ENCODE measurements around the gene PLIN3.
"Not testable (repeated sequence)": the region's sequence is repeated elsewhere in the genome, so short reads cannot be mapped to it uniquely, and the experiment has no call there.

Gene PLIN3

DNA sequence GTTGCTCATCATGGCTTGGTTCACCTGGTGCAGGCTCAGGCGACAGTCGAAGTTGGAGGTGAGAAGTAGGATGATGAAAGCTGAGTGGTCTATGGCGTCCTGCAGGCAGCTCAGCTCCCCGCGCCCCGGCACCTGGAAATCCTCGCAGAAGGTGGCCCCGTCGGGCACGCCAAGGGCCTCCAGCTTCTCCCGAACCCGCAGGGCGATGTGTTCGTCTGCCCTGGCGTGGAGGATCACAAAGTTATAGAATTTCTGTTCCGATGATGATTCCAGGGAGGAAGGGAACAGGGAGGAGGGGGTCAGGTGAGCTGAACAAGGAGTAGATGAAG is 50.6 kb downstream of the PLIN3 start:
- no peak for DNase-seq
- in situ Hi-C loops (cut with MboI; ENCODE audit: low pct_unique_long_range_greater_than_20kb, low sequenced_read_pairs): no loop called here

DNA sequence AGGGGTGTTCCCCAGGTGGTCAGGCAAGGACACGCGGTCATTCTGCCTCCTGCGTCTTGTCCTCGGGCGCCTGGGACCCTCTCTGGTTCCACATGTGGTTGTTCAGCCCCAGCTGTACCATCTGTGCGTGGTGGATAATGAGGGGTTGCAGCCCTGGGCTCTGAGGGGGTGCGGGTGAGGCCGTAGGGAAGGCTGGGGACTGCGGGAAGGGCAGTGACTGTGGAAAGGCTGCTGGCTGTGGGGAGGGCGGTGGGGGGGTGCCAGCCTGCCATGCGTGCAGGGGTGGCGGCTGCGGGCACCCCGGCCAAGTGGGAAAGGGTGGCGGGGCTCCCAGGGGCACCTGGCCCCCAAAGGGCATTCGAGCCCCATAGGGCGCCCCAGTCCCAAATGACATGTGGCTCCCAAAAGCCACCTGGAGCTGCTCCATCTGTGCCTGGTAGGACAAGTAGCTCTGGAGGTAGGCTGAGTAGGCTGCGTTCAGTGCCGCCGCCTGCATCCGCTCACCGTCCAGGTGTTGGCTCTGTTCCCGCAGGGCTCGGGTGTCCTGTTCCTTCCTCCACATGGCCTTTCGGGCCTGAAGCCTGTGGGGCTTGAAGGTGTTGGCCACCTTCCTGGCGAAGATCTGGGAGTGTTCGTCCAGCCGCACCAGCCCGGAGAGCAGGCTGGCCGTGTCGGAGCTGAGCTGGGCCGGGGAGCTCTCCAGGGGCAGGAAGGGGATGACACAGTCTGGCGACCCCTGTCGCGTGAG is 51.1 kb downstream of the PLIN3 start:
- in situ Hi-C loops (cut with MboI; ENCODE audit: low pct_unique_long_range_greater_than_20kb, low sequenced_read_pairs): no loop called here
- no peak for DNase-seq

- in situ Hi-C loops (cut with MboI; ENCODE audit: low pct_unique_long_range_greater_than_20kb, low sequenced_read_pairs): no loop called here
- peak; percentile 93 for DNase-seq
Observed at GRCh38 chr19:4815426-4816201, 51.9 kb downstream of the PLIN3 start.

DNA sequence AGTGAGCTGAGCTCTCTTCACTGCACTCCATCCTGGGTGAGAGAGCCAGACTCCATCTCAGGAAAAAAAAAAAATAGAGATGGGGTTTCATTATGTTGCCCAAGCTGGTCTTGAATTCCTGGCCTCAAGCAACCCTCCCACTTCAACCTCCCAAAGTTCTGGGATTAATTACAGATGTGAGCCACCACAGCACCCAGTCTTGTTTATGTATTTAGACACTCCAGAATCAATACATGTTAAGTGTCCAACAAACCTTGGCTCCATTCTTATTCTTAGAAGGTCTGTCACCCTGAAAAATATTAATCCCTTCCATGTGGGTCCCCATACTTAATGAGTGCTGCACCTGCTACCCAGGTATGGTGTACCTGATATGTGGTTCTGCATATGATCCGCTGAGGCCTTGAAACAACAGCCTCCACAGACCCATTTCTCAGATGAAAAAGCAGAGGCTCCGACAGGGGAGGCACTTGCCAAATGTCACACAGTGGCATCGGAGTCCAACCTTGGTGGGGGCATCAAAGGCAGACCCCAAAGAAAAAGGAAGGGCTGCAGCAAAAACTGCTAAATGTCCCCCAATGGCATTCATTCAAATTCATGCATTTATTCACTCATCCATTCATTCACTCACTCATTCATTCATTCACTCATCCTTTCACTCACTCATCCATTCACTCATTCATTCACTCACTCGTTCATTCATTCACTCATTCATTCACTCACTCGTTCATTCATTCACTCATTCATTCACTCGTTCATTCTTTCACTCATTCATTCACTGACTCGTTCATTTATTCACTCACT is 52.6 kb downstream of the PLIN3 start:
- in situ Hi-C loops (cut with MboI; ENCODE audit: low pct_unique_long_range_greater_than_20kb, low sequenced_read_pairs): no loop called here
- DNase-seq: no peak

DNA sequence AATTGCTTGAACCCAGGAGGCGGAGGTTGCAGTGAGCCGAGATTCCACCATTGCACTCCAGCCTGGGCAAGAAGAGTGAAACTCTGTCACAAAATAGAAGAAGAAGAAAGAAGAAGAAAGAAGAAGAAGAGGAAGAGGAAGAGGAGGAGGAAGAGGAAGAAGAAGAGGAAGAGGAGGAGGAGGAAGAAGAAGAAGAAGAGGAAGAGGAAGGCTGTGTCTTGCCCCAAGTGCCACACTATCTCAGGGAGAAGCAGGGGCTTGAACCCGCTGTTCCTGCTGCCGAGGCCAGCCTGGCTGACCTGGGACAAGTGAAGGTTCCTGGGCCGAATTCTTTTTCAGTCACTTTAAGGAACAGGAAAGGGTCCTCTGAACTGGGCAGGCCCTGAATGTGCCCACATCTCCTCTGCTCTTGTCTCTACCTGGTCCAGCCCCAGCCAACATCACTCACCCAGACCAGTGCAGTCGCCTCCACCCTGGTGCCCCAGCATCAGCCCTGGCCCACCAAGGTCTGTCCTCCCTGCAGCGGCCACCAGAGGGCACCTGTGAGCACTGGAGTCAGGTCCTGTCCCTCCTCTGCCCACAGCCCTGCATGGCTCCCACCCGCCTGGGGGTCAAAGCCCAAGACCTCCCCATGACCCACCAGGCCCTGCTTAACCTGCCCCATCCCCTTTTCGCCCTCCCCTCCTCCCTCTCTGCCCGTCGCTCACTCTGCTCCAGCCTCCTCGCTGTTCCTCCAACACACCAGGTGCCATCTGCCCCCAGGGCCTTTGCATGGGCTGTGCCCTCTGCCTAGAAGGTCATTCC is 55.9 kb downstream of the PLIN3 start:
- in situ Hi-C loops (cut with MboI; ENCODE audit: low pct_unique_long_range_greater_than_20kb, low sequenced_read_pairs): no loop called here
- DNase-seq: peak; percentile 74

DNA sequence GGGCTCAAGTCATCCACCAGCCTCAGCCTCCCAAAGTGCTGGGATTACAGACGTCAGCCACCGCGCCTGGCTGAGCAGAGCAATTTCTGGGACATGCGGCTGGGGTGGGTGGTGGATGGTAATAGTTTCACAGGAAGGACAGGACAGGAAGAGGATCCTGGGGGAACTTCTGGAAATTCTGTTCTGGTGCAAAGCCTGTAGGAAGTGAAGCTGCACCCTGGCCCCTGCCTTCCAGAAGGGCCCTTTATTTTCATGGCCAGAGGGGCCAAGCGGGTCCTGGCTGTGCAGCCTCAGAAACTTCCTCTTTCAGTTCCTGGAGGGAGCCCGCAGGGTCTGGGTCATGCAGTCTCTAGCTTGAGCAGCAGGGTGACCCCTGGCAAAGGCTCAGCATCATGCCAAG is 60.3 kb downstream of the PLIN3 start:
- peak; percentile 61 for DNase-seq
- in situ Hi-C loops (cut with MboI; ENCODE audit: low pct_unique_long_range_greater_than_20kb, low sequenced_read_pairs): no loop called here

DNA sequence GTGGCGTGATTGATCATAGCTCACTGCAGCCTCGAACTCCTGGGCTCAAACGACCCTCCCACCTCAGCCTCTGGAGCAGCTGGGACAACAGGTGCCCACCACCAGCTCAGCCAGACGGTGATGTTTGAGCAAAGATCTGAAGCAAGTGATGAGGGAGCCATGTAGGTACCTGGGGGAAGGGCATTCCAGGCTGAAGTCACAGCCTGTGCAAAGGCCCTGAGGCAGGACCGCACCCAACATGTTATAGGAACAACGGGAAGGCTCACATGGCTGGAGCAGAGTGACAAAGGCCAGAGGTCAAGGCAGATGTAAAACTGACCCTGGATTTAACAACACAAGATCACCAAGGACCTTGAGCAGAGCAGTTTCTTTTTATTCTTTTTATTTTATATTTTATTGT is 61.1 kb downstream of the PLIN3 start:
- in situ Hi-C loops (cut with MboI; ENCODE audit: low pct_unique_long_range_greater_than_20kb, low sequenced_read_pairs): no loop called here

GRCh38 chr19:4805140-4805539 is 62.3 kb downstream of the PLIN3 start:
- in situ Hi-C loops (cut with MboI; ENCODE audit: low pct_unique_long_range_greater_than_20kb, low sequenced_read_pairs); DNase-seq: not testable (repeated sequence)

More for the DNA sequence above, 61.1 kb downstream of the PLIN3 start:
- DNase-seq: no peak

DNA sequence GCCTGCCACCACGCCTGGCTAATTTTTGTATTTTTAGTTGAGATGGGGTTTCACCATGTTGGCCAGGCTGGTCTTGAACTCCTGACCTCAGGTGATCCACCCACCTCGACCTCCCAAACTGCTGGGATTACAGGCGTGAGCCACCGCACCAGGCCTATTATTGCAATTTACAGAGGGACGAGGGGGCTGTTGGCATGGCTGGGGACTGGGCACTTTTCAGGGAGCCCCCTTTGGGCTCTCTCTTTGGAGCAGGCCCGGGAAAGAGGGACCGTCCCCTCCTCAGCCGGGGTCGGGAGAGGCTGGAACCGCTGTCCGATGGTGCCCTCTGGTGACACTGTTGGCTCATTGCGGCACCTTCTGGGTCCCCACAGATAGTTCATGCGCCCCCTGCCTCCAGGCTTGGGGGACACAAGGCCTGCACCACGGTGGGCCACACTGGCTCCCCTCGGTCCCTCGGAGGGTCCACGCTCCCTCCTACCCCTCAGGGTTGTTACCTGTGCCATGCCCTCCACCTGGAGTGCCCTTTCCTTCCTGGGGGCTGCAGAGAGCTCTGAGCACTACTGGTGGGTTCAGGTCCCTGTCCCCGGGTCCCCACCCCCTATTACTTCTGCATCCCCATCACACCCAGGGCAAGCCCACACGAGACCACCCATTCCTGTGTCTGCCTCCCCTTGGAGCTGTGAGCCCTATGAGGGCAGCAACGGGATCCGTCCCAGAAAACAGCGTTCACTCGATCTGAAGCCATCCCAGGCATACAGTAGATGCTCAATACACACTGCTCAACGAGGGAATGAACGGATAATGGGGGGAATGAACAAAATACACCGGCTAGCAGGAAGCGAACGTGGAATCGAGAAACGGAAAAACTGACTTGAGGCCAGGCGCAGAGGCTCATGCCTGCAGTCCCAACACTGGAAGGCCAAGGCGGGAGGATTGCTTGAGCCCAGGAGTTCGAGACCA is 63.5 kb downstream of the PLIN3 start:
- in situ Hi-C loops (cut with MboI; ENCODE audit: low pct_unique_long_range_greater_than_20kb, low sequenced_read_pairs): no loop called here
- peak; percentile 73 for DNase-seq

DNA sequence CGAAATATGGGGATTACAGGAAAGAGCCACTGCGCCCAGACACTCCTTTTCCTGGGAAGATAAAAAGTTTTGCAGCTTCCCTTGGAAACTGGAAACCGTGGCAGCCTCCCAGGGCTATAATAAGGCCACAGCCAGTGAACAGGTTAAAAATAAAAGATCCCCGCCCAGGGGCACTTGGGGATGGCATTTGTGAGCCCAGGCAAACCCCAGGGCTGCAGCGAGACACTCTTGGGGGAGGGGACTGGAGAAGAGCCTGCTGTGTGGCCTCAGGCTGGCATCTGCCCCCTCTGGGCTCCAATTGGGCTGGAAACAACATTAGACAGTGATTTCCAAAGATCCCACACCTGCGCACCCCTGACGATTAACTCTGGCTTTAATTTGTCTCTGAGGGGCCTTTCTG is 64.8 kb downstream of the PLIN3 start:
- no peak for DNase-seq
- in situ Hi-C loops (cut with MboI; ENCODE audit: low pct_unique_long_range_greater_than_20kb, low sequenced_read_pairs): no loop called here

GRCh38 chr19:4801085-4801619 is 66.3 kb downstream of the PLIN3 start:
- no peak for DNase-seq
- in situ Hi-C loops (cut with MboI; ENCODE audit: low pct_unique_long_range_greater_than_20kb, low sequenced_read_pairs): no loop called here

GRCh38 chr19:4800591-4801081 is 66.8 kb downstream of the PLIN3 start:
- DNase-seq: no peak
- in situ Hi-C loops (cut with MboI; ENCODE audit: low pct_unique_long_range_greater_than_20kb, low sequenced_read_pairs): no loop called here

DNA sequence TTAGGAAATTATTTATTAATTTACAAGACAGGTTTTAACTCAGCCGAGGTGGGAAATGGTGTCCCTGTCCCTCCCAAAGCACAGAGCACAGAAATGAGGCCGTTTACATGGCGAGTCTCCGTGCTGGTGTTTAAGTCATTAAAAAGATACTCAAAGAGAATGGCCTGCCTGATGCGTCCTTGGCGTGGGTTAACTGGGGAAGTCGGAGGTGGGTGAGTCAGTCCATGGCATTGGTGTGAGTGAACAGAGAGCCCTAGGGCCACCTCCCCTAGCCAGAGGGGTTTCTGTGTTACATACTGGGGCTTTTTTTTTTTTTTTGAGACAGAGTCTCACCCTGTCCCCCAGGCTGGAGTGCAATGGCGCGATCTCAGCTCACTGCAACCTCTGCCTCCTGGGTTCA is 72.1 kb downstream of the PLIN3 start:
- DNase-seq: no peak
- in situ Hi-C loops (cut with MboI; ENCODE audit: low pct_unique_long_range_greater_than_20kb, low sequenced_read_pairs): no loop called here

GRCh38 chr19:4794971-4795370 is 72.5 kb downstream of the PLIN3 start:
- in situ Hi-C loops (cut with MboI; ENCODE audit: low pct_unique_long_range_greater_than_20kb, low sequenced_read_pairs): no loop called here
- DNase-seq: no peak

GRCh38 chr19:4793278-4793677 is 74.2 kb downstream of the PLIN3 start:
- DNase-seq; in situ Hi-C loops (cut with MboI; ENCODE audit: low pct_unique_long_range_greater_than_20kb, low sequenced_read_pairs): not testable (repeated sequence)

- in situ Hi-C loops (cut with MboI; ENCODE audit: low pct_unique_long_range_greater_than_20kb, low sequenced_read_pairs); DNase-seq: not testable (repeated sequence)
Observed at GRCh38 chr19:4792866-4793195, 74.6 kb downstream of the PLIN3 start.

DNA sequence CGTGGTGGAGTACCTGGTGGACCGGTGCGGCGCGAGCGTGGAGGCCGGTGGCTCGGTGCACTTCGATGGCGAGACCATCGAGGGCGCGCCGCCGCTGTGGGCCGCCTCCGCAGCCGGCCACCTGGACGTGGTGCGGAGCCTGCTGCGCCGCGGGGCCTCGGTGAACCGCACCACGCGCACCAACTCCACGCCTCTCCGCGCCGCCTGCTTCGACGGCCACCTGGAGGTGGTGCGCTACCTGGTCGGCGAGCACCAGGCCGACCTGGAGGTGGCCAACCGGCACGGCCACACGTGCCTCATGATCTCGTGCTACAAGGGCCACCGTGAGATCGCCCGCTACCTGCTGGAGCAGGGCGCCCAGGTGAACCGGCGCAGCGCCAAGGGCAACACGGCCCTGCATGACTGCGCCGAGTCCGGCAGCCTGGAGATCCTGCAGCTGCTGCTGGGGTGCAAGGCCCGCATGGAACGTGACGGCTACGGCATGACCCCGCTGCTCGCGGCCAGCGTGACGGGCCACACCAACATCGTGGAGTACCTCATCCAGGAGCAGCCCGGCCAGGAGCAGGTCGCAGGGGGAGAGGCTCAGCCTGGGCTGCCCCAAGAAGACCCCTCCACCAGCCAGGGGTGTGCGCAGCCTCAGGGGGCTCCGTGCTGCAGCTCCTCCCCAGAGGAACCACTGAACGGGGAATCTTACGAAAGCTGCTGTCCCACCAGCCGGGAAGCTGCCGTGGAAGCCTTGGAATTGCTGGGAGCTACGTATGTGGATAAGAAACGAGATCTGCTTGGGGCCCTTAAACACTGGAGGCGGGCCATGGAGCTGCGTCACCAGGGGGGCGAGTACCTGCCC is 75.2 kb downstream of the PLIN3 start:
- DNase-seq; in situ Hi-C loops (cut with MboI; ENCODE audit: low pct_unique_long_range_greater_than_20kb, low sequenced_read_pairs): not testable (repeated sequence)
